ENCODE data around the gene MARK2.

MARK2 gene

GRCh38 chr11:63911440-63911839 is 72.5 kb downstream of the MARK2 start:
- DNase-seq: no peak

GRCh38 chr11:63911876-63912275 is 73.0 kb downstream of the MARK2 start:
- no peak for DNase-seq

GRCh38 chr11:63912678-63913077 is 73.8 kb downstream of the MARK2 start:
- no peak for DNase-seq

GRCh38 chr11:63913866-63914830 is 75.2 kb downstream of the MARK2 start:
- DNase-seq: no peak

GRCh38 chr11:63914896-63915691 is 76.2 kb downstream of the MARK2 start:
- no peak for DNase-seq

GRCh38 chr11:63915961-63916836 is 77.3 kb downstream of the MARK2 start:
- DNase-seq: peak; percentile 52

GRCh38 chr11:63916837-63917691 is 78.2 kb downstream of the MARK2 start, which contains the start of gene RCOR2:
Gene RCOR2, minus strand, starts transcription at chr11:63917164. Its CDS starts 708 bp downstream, at chr11:63916456.
- DNase-seq: peak; percentile 35

GRCh38 chr11:63917692-63918506 is 79.0 kb downstream of the MARK2 start:
- DNase-seq: no peak

GRCh38 chr11:63918507-63919191 is 79.7 kb downstream of the MARK2 start:
- DNase-seq: no peak

GRCh38 chr11:63919267-63920125 is 80.6 kb downstream of the MARK2 start:
- no peak for DNase-seq

GRCh38 chr11:63920126-63920938 is 81.4 kb downstream of the MARK2 start:
- no peak for DNase-seq

- no peak for DNase-seq
These were observed 82.1 kb downstream of the MARK2 start for GRCh38 chr11:63920939-63921417.

GRCh38 chr11:63922673-63923192 is 83.8 kb downstream of the MARK2 start:
- DNase-seq: no peak

GRCh38 chr11:63923319-63923718 is 84.4 kb downstream of the MARK2 start:
- DNase-seq: no peak

- DNase-seq: no peak
These were observed 90.7 kb downstream of the MARK2 start for GRCh38 chr11:63929616-63930015.

- no peak for DNase-seq
These were observed 92.1 kb downstream of the MARK2 start for GRCh38 chr11:63931045-63931444.

GRCh38 chr11:63931876-63932275 is 93.0 kb downstream of the MARK2 start:
- DNase-seq: no peak

GRCh38 chr11:63933459-63933858 is 94.5 kb downstream of the MARK2 start:
- DNase-seq: no peak

Data from T1000 (cell line).